HEK293T (cell line): ENCODE data around the gene SLC25A6.

Experiments
- CTCF ChIA-PET: fragments of 350-600 bp; formaldehyde crosslinking; extraction: SDS; loops from one replicate; lab custom pipeline; 2021; ENCODE audit warnings: antibody characterized with exemption, inconsistent platforms; lab: Yijun Ruan, JAX
- POLR2A ChIA-PET: fragments of 350-600 bp; formaldehyde crosslinking; extraction: SDS; loops from one replicate; lab custom pipeline; 2020; ENCODE audit warnings: antibody characterized with exemption, inconsistent platforms; lab: Yijun Ruan, JAX
- DNase-seq: peaks from one replicate; pipeline ENCODE4 v3.0.0; 2012; ENCODE audit warnings: mixed read lengths; ENCODE audit errors: extremely low spot score
- ARNT ChIP-seq: fragments of 450-650 bp; IDR thresholded peaks from 2 replicates; pipeline ENCODE4 v1.6.1; 2017; ENCODE audit warnings: mild to moderate bottlenecking
- BHLHE40 ChIP-seq: fragments of 450-650 bp; IDR thresholded peaks from 2 replicates; pipeline ENCODE4 v1.6.1; 2016; ENCODE audit warnings: mild to moderate bottlenecking, moderate library complexity, borderline replicate concordance
- CTBP1 ChIP-seq: fragments of 450-650 bp; IDR thresholded peaks from 2 replicates; pipeline ENCODE4 v1.6.1; 2016; ENCODE audit warnings: borderline replicate concordance
- ELF4 ChIP-seq: fragments of 450-650 bp; IDR thresholded peaks from 2 replicates; pipeline ENCODE4 v1.6.1; 2017; ENCODE audit warnings: antibody characterized with exemption
- FOXA1 ChIP-seq: fragments of 450-650 bp; IDR thresholded peaks from 2 replicates; pipeline ENCODE4 v1.6.1; 2016; ENCODE audit warnings: mild to moderate bottlenecking
- FOXK2 ChIP-seq: fragments of 450-650 bp; IDR thresholded peaks from 2 replicates; pipeline ENCODE4 v1.6.1; 2016; ENCODE audit warnings: mild to moderate bottlenecking
- FOXM1 ChIP-seq: fragments of 450-650 bp; IDR thresholded peaks from 2 replicates; pipeline ENCODE4 v1.6.1; 2017; ENCODE audit warnings: mild to moderate bottlenecking, borderline replicate concordance
- HDGF ChIP-seq: fragments of 450-650 bp; IDR thresholded peaks from 2 replicates; pipeline ENCODE4 v1.6.1; 2017; ENCODE audit warnings: antibody characterized with exemption, borderline replicate concordance
- L3MBTL2 ChIP-seq: fragments of 450-650 bp; conservative IDR thresholded peaks from 2 replicates; pipeline ENCODE4 v1.6.1; 2016; ENCODE audit warnings: mild to moderate bottlenecking
- LEF1 ChIP-seq: fragments of 450-650 bp; IDR thresholded peaks from 2 replicates; pipeline ENCODE4 v1.6.1; 2017; ENCODE audit warnings: mild to moderate bottlenecking, borderline replicate concordance
- NFRKB ChIP-seq: fragments of 450-650 bp; IDR thresholded peaks from 2 replicates; pipeline ENCODE4 v1.6.1; 2016; ENCODE audit warnings: mild to moderate bottlenecking, moderate library complexity
- SP1 ChIP-seq: fragments of 450-650 bp; IDR thresholded peaks from 2 replicates; pipeline ENCODE4 v1.6.1; 2017
- SUZ12 ChIP-seq: fragments of 450-650 bp; IDR thresholded peaks from 2 replicates; pipeline ENCODE4 v1.6.1; 2016; ENCODE audit warnings: mild to moderate bottlenecking
- TARDBP ChIP-seq: fragments of 450-650 bp; IDR thresholded peaks from 2 replicates; pipeline ENCODE4 v1.6.1; 2016
- ZNF384 ChIP-seq: fragments of 450-650 bp; IDR thresholded peaks from 2 replicates; pipeline ENCODE4 v1.6.1; 2016
- TF ChIP-seq, protein P1 (sequence below): fragments of 450-650 bp; IDR thresholded peaks from 2 replicates; pipeline ENCODE4 v1.6.1; 2016

SLC25A6 gene

DNA sequence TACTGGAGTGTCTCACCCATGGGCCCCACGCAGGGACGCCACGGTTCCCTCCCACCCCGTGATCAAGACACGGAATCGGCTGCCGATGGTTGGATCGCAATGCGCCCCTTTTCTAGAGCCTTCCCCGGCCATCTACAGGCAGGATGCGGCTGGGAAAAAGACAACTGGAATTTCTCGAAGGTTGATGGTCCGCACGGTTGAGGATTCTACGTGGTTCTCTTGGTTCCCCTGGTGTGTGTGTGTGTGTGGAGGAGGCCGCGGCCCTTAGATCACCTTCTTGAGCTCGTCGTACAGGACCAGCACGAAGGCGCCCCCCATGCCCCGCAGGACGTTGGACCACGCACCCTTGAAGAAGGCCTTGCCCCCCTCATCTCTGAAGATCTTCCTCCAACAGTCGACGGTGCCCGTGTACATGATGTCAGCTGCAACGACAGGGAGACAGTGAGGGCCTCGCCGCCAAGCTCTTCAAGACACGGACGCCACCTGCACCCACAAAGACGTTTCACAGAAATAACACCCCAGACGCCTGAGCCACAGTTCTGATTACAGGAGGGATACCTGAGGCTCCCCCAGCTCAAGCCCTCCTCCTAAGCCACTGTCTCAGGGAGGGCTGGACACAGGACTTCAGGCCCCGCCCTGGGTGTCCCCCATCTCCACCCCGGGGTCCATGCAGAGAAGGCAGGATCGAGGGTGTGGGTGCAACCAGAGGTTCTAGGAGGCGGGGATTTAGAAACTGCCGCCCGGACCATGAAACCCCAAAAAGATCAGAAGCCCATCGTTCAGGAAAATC is 5.4 kb downstream of the SLC25A6 start:
- no peak for DNase-seq
- ChIA-PET POLR2A (no interaction called here), CTCF (no interaction called here)
- TF ChIP-seq FOXM1 (no peak), ELF4 (no peak), LEF1 (no peak), FOXA1 (no peak), BHLHE40 (no peak), FOXK2 (no peak), L3MBTL2 (no peak), TARDBP (no peak), CTBP1 (no peak), ZNF384 (no peak), SUZ12 (no peak), NFRKB (no peak), HDGF (no peak)
- TF ChIP-seq, protein P1, sequence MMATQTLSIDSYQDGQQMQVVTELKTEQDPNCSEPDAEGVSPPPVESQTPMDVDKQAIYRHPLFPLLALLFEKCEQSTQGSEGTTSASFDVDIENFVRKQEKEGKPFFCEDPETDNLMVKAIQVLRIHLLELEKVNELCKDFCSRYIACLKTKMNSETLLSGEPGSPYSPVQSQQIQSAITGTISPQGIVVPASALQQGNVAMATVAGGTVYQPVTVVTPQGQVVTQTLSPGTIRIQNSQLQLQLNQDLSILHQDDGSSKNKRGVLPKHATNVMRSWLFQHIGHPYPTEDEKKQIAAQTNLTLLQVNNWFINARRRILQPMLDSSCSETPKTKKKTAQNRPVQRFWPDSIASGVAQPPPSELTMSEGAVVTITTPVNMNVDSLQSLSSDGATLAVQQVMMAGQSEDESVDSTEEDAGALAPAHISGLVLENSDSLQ = no peak

DNA sequence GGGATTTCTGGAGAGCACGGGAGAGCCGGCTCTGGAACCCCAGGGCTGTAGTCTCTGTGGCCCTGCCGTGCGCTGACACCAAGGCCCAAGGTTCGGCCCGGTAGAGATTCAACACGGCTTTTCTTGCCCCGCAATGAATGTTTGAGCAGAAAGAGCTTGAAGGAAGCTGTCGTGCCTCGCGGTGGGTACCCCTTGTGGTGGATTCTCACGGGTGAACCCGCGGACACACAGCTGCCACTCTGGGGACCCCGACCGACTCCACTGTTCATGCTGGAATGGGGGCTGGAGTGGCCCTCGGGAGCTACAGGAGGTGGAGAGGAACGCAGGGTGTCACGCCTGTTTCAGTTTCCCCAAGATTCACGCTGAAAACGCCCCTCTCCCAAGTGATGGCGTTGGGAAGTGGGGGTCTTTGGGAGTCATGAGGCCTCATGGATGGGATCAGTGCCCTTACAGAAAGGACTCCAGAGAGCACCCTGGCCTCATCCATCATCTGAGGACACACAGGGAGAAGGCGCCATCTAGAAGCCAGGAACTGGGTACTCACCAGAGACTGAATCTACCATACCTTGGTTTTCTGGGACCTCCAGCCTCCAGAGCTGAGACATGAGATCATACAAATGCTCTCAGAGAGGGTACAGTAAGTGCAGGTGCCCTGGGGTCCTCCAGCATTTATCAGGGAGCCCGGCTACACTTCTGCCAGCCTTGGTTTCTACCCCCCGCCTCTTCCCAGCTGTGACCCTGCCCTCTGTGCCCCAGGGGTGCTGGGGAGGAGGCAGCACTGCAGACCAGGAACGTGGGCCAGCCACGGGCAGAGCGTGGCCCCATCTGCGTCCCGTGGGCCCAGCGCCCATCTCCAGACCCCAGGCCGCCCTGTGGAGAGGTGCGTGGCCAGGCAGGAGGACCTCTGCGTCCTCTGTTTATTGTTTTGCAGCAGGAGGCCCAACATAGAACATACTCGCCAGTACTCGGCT is 6.4 kb downstream of the SLC25A6 start:
- no peak for TF ChIP-seq SP1
- no peak for TF ChIP-seq CTBP1
- TF ChIP-seq HDGF = no peak
- no peak for TF ChIP-seq L3MBTL2
- TF ChIP-seq FOXM1 = no peak
- TF ChIP-seq BHLHE40 = no peak
- TF ChIP-seq SUZ12 = no peak
- peak; percentile 3 for DNase-seq
- ChIA-PET CTCF (no interaction called here), POLR2A (no interaction called here)

DNA sequence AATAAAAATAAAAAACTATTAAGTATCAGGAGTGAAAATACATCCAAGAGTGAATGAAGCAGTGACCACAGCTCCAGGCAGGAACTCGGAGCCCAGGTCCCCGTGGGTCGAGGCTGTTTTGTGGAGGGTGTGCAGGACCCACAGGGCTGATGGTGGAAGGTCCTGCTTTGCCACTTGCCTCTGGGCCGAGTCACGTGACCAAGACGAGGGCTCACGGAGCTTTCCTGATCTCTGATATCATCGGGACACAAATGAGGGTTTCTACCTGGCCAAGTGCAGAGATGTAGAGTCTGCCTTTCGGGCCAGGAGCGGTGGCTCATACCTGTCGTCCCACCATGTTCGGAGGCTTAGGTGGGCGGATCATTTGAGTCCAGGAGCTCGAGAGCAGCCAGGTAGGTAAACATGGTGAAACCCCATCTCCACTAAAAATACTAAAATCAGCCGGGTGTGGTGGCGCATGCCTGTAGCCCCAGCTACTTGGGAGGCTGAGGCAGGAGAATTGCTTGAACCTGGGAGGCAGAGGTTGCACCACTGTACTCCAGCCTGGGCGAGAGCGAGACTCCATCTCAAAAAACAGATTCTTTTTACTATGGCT is 7.2 kb downstream of the SLC25A6 start:
- ChIA-PET CTCF (no interaction called here), POLR2A (no interaction called here)
- DNase-seq = no peak
- TF ChIP-seq, protein P1 = no peak
- TF ChIP-seq FOXA1 (no peak), TARDBP (no peak), FOXM1 (no peak)

DNA sequence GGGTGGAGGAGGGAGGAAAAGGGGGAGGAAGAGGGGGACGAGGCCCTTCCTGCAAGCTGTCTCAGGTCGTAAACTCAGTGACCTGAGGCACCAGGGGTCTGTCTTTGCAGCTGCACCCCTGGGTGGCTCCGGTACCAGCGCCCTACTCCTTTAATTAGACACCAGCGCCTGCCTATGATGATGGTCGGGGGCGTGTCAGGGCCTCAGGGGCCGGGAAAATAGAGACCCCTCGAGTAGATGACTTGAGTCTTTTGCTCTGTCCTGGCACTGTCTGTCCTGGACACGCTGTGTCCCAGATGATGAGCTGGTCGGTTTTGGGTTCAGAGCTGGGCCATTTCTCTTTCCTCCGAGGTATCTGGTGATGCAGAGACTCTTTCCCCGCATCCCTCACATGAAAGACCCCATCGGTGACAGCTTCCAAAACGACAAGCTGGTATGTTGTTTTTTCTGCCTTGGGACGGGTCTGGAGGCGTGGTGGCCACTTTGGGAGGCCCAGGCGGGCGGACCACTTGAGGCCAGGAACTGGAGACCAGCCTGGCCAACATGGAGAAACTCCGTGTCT is 11.2 kb downstream of the SLC25A6 start:
- CTCF ChIA-PET = no interaction called here
- DNase-seq = no peak
- POLR2A ChIA-PET = no interaction called here
- TF ChIP-seq BHLHE40 (no peak), ARNT (no peak), HDGF (no peak), NFRKB (no peak), TARDBP (no peak), FOXM1 (no peak), CTBP1 (no peak)
- TF ChIP-seq, protein P1 = no peak

DNA sequence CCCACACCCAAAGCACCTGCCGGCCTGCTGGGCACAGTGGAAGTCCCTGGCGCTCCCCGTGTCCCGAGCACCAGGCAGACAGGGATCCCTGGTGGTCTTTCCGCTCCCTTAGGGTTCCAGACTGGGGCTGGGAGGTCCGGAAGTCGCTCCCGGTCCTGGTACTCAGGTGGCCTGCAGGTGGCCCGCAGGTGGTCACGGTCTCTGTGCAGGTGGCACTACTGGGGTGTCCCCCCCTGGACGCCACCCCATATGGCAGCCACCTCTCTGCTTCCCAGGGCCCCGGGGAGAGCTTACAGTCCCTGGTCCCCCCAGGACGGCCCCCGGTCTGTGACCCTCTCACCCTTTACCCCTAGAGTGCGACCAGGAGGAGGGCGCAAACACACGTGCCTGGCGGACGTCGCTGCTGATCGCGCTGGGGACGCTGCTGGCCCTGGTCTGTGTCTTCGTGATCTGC is 13.6 kb downstream of the SLC25A6 start:
- ChIA-PET CTCF (no interaction called here), POLR2A (no interaction called here)
- TF ChIP-seq NFRKB (no peak), SUZ12 (no peak), BHLHE40 (no peak), ELF4 (no peak), FOXM1 (no peak), HDGF (no peak), FOXK2 (no peak), LEF1 (no peak), TARDBP (no peak), SP1 (no peak), L3MBTL2 (no peak), ZNF384 (no peak), ARNT (no peak), FOXA1 (no peak), CTBP1 (no peak)
- TF ChIP-seq, protein P1 = no peak
- DNase-seq = no peak
